Right atrium auricular region (tissue), 2 donors: ENCODE results near the gene STEAP3. TPM values are rescaled to one million over a fixed set of nuclear protein-coding genes. Genes with fewer than 3 reads are reported as not detected.

Experiments
- DNase-seq: peaks from one replicate; pipeline ENCODE4 v3.0.0-alpha.2; 2019; ENCODE audit warnings: low spot score
- H3K27ac ChIP-seq, 2 donors: fragments of 200-600 bp; sonication (generic); 1 replicate in 1 of 2; 2 replicates in 1 of 2; pipeline ENCODE4 v1.5.1; 2016 to 2019
- H3K27me3 ChIP-seq, 2 donors: fragments of 200-600 bp; sonication (generic); one replicate each; pipeline versions ENCODE4 v1.5.1 to v1.6.0; 2017 to 2019
- H3K36me3 ChIP-seq: fragments of 200-600 bp; sonication (generic); one replicate; pipeline ENCODE4 v1.5.1; 2016
- H3K4me1 ChIP-seq, 2 donors: fragments of 200-600 bp; sonication (generic); one replicate each; pipeline versions ENCODE4 v1.5.1 to v1.6.0; 2017 to 2019
- H3K4me3 ChIP-seq, 2 donors: fragments of 200-600 bp; sonication (generic); 1 replicate in 1 of 2; 2 replicates in 1 of 2; pipeline ENCODE4 v1.5.1; 2017 to 2019; ENCODE audit warnings: mild to moderate bottlenecking in 1 of 2, moderate library complexity in 1 of 2
- H3K9me3 ChIP-seq, 2 donors: fragments of 200-600 bp; sonication (generic); one replicate each; pipeline ENCODE4 v1.5.1; 2019
- CTCF ChIP-seq, 2 donors: fragments of 200-600 bp; sonication (generic); IDR thresholded peaks; one replicate each; pipeline ENCODE4 v1.5.1; 2019; ENCODE audit warnings: antibody characterized with exemption in 2 of 2
- total RNA-seq, 2 donors: library from RNA; depleted of rRNA; stranded (reverse); fragments of >200 nt; gene quantifications; one replicate each; pipeline ENCODE4 v1.1.0, GENCODE V29; 2016

STEAP3 gene
- total RNA-seq, 2 donors from 2014 or later = 4.4 to 8.2 TPM

GRCh38 chr2:119195887-119196286 is 27.7 kb upstream of the STEAP3 start:
- Histone ChIP-seq H3K27me3 (no peaks in the 10 kb centered on the region), H3K4me3 (no peak overlapping the region), H3K9me3 (no peaks in the 10 kb centered on the region), H3K27ac (no peak overlapping the region), H3K36me3 (no peaks in the 10 kb centered on the region), H3K4me1 (no peaks in the 10 kb centered on the region)
- DNase-seq = no peak
- no peak for TF ChIP-seq CTCF (IDR thresholded peaks at IDR 0.05)

- no peak for DNase-seq
- TF ChIP-seq CTCF (IDR thresholded peaks at IDR 0.05) = no peak
- Histone ChIP-seq H3K36me3 (no peaks in the 10 kb centered on the region), H3K4me3 (no peak overlapping the region), H3K9me3 (no peaks in the 10 kb centered on the region), H3K27ac (no peak overlapping the region), H3K27me3 (no peaks in the 10 kb centered on the region), H3K4me1 (no peaks in the 10 kb centered on the region)
Measured at GRCh38 chr2:119196301-119197125, 27.1 kb upstream of the STEAP3 start.

- no peaks in the 10 kb centered on the region for H3K27me3 ChIP-seq
- no peaks in the 10 kb centered on the region for H3K36me3 ChIP-seq
- TF ChIP-seq CTCF (IDR thresholded peaks at IDR 0.05) = no peak
Measured at GRCh38 chr2:119197126-119197405, 26.6 kb upstream of the STEAP3 start.

GRCh38 chr2:119197529-119198239 is 25.9 kb upstream of the STEAP3 start:
- H3K27ac ChIP-seq = no peak overlapping the region

More at GRCh38 chr2:119197126-119197405, 26.6 kb upstream of the STEAP3 start:
- H3K4me1 ChIP-seq = no peaks in the 10 kb centered on the region
- H3K4me3 ChIP-seq = no peak overlapping the region
- no peak for DNase-seq
- no peaks in the 10 kb centered on the region for H3K9me3 ChIP-seq
- H3K27ac ChIP-seq = no peak overlapping the region

GRCh38 chr2:119198240-119198840 is 25.3 kb upstream of the STEAP3 start:
- H3K4me1 ChIP-seq = no peaks in the 10 kb centered on the region
- TF ChIP-seq CTCF (IDR thresholded peaks at IDR 0.05) = no peak
- no peak overlapping the region for H3K27ac ChIP-seq
- H3K27me3 ChIP-seq = no peaks in the 10 kb centered on the region
- no peak overlapping the region for H3K4me3 ChIP-seq
- H3K9me3 ChIP-seq = no peaks in the 10 kb centered on the region
- no peak for DNase-seq
- H3K36me3 ChIP-seq = no peaks in the 10 kb centered on the region

More at GRCh38 chr2:119197529-119198239, 25.9 kb upstream of the STEAP3 start:
- no peaks in the 10 kb centered on the region for H3K4me1 ChIP-seq
- no peak for TF ChIP-seq CTCF (IDR thresholded peaks at IDR 0.05)
- H3K9me3 ChIP-seq = no peaks in the 10 kb centered on the region
- no peak overlapping the region for H3K4me3 ChIP-seq
- H3K36me3 ChIP-seq = no peaks in the 10 kb centered on the region
- DNase-seq = no peak
- H3K27me3 ChIP-seq = no peaks in the 10 kb centered on the region
